NCI-H1105 treated with DMSO at 0.1 percent for 48 hours (cell line): Measurements from ENCODE around the gene KIF2A.
"Not testable (repeated sequence)": the region's sequence is repeated elsewhere in the genome, so short reads cannot be mapped to it uniquely, and the experiment has no call there.

Experiments
- DNase-seq: peaks from one replicate; lab custom pipeline; 2025; lab: John Stamatoyannopoulos, UW

KIF2A gene

DNA sequence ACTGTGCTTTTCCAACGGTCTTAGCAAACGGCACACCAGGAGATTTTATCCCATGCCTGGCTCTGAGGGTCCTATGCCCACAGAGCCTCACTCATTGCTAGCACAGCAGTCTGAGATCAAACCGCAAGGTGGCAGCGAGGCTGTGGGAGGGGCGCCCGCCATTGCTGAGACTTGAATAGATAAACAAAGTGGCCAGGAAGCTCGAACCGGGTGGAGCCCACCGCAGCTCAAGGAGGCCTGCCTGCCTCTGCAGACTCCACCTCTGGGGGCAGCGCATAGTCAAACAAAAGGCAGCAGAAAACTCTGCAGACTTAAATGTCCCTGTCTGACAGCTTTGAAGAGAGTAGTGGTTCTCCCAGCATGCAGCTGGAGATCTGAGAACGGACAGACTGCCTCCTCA, 14.2 kb upstream of the KIF2A start:
- not testable (repeated sequence) for DNase-seq

DNA sequence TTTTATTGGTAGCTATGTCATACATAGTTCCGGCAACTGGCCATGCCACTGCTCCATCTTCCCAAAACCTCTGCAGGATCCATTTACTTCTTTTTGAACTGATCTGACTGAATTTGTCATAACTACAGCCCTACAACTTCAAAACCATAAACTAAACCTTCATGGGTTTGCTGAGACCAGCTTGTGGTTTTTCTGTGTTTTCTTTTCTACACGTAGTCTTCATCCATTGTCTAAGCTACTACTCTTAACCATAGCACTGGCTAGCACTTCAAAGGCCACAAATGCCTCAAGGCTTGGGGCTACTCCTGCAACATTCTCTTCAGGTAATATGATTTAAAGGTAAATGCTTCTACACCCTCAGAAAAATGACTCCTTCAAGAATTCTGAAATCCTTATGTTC, 9.0 kb upstream of the KIF2A start:
- no peak for DNase-seq

DNA sequence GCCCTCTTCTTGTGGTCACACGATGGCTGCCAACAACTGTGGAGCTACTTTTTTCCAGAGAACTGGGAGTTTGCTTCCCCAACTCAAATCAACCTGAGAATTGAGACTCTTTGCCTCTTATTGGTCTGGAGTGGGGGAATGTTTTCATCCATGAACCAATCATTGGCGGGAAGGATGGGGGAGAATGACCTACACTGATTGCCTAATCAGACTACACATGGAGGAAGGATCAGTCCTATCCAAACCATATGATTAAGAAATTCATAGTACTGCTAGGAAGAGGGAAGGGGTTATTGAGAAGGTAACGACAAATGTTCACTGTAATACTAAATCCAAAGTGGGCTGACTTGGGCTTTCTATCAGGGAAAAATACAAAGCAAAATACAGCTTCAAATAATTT, 7.9 kb upstream of the KIF2A start:
- no peak for DNase-seq

DNA sequence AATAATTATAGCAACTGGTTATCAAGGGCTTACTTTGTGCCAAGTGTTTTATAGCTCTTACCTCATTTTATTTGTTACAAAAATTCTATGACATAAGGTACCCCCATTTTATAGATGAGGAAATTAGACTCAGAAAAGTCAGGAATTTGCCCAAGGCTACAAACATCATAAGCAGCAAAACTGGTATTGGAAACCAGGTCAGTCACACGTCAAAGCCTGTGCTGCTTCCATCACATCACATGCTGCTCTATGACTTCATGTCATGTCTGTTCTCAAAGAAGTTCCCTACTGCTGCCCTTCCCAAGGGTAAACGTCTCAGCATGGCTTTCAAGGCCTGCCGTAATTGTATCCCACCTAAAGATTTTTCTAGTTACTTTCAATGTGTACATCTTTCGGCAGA, 6.9 kb upstream of the KIF2A start:
- no peak for DNase-seq

DNA sequence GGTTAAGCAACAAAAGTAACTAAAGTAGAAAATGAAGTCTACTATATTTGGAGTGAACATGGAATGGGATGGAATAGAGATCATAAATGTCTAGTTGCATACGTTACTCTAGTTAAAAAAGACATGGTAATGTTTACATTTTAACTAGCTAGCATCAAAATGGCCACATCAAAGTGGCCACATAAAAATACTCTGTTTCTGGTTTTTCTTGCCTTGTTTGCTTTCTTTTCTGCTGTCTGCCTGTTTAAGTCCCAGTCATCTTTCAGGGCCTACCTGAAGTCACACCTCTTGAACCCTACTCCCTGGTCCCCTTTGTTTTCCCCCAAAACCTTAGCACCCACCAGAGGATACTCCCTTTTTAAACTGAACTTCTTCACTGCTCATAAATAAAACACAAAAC, 6.4 kb upstream of the KIF2A start:
- no peak for DNase-seq

DNA sequence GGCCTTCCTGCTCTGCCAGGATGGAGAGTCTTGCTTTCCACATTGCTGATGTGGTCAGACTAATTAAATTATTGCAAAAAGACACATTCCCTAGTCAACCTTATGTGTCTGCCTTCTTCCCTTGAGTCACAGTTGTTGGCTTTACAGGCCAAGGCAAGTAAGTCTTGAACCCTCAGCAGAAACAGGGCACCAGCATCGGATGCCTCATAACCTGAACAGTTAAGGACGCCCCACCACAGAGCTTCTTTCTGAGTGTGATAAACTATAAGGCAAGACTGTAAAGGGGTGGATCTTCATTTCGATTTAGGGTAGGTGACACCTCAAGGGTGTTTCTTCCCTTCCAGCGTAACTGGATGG, 670 bp upstream of the KIF2A start:
- no peak for DNase-seq

DNA sequence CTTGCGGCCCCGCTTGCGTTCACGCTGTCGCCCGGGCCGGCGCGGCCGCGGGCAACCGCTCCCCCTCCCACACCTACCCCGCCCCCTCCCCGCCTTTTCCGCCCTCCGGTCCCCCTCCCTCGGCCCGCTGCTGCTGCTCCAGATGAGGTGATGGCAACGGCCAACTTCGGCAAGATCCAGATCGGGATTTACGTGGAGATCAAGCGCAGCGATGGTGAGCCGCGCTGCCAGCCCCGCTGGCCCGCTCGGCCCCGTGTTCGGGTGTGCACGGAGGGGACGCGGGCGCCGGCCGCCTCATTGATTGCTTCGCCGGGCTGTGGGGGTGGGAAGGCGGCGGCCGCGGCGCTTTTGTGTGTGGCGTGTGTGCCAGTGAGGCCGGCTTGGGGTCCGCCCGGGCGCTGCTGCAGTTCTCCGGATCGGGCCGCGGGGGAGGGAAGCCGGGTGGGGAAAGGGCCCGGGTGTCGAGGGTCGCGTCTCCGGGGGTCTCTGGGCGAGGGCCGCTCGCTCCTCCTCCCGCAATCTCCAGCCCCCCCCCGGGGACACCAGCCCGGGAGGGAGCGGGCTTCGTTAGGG, 403 bp downstream of the KIF2A start:
- no peak for DNase-seq

DNA sequence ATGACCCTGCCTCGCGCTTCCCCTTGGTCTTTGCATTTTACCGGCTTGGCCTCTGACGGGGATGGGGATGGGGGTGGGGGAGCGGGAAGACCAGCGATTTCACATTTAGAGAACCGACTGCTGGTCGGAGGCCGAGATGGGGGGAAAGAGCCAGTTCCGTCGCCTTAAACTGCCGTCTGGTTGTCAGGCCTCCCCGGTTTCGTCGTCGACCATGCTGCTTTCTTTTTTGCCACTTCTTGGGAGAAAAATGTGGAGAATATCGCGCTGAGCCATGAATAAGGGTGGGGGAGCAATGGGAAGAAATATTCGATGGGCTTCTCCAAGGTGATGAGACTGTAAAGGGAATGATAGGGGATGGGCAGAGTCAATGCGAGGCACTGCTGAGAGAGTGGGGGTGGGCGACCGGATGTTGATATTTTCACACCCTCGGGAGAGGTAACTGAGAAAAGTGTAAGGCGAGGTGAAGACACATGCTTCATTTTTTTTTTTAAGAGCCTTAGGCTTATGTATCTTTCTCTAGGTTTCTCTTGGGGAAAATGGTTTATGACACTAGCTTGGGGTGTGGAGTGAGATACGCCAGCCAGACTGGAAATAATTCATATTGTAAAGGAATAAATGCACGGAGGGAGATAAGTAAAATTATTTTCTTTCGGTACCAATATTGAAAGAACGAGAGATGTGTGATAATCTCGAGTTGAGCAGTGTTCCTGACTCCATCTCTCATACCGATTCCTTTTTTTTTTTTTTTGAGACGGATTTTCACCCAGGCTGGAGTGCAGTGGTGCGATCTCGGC, 1.1 kb downstream of the KIF2A start:
- no peak for DNase-seq

DNA sequence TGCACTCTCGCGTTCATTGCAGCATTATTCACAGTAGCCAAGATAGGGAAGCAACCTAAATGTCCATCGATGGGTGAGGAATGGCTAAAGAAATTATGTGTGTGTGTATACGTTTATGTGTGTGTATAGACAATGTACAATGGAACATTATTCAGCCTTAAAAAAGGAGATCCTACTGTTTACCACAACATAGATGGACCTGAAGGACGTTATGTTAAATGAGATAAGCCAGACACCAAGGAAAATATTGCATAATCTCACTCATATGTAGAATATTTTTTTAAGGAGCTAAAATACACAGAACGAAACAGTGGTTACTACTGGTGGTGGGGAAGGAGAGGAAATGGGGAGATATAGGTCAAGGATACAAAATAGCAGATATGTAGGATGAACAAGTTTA, 2.4 kb downstream of the KIF2A start:
- no peak for DNase-seq

DNA sequence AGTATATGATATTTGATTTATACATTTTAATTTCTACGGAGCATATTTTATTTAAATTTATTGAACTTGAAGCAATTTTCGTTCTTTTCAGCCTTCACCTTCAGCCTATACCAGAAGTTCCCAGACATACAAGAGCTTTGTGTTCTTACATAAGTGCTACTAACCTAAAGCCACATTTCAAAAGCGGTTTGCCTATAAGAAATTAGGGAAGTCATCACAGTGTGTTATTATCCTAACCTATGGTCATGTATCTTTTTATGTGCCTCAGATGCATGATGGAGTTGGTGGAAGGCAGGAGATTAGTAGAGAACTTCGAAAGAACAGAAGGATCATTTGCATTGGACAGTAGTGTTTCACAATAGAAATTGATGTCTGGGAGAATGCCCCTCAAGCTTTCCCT, 3.1 kb downstream of the KIF2A start:
- DNase-seq: no peak

DNA sequence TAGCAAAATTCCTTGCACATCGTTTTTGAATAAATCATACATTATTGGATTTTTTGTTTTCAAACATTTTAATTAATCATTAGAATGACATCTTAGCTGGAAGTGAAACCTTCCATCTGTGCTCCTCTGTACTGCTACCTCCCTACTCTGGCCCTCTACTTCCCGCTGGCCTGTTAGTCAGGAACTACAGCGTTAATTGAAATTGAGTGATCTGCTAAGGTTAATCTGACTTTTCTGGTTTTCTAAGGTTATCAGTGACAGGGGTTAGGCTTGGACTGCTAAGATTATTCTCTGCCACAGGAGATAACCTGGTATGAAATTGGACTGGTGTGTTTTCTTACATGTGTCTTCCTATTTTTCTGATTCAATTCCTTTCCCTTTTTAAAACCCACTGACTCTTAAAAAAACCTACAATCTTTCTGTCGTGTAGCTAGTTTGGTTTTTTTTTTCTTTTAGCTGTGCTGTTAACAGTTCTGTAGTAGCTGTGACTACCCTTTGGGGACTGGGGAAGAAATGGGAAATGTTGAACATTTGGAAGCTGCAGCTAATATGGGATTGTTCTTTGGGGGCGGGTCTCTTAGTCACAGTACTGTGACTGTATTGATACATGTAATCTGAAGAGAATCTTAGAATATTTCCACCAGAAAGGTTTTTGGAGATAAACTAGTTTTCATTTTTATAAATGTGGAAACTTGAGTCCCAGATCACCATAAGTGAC, 4.6 kb downstream of the KIF2A start:
- no peak for DNase-seq

DNA sequence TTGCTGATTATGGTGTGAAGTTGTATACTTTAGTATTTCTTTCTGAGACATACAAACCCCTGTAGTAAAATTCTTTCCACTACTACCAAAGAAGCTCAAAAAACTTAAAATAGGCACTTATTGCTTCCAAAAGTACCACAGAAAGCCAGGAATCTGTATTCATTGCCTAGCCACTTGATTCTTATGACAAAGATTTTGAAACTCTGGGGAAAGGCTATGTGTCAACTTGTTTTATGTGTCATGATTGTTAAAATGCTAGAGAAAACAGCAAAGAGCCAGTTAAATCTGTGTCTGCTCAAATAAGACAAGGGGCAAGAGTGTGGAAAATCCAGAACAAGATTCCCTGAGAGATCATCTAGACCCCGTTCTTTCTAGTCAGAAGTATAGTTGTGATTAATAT, 6.0 kb downstream of the KIF2A start:
- no peak for DNase-seq

DNA sequence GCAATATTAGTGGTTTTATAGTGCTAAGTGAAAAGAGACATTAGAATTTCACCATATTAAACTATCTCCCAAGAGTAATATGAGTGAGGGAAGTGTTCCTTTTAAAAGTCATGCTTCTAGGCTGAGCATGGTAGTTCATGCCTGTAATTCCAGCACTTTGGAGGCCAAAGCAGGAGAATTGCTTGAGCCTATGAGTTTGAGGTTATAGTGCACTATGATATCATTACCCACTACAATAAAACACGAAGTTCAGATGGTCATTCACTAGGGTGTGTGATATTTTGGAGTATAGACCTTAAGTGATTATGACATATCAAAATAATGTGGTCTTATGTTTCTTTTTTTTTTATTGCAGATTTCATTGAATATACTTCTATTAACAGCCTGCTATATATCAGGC, 6.7 kb downstream of the KIF2A start:
- DNase-seq: no peak

DNA sequence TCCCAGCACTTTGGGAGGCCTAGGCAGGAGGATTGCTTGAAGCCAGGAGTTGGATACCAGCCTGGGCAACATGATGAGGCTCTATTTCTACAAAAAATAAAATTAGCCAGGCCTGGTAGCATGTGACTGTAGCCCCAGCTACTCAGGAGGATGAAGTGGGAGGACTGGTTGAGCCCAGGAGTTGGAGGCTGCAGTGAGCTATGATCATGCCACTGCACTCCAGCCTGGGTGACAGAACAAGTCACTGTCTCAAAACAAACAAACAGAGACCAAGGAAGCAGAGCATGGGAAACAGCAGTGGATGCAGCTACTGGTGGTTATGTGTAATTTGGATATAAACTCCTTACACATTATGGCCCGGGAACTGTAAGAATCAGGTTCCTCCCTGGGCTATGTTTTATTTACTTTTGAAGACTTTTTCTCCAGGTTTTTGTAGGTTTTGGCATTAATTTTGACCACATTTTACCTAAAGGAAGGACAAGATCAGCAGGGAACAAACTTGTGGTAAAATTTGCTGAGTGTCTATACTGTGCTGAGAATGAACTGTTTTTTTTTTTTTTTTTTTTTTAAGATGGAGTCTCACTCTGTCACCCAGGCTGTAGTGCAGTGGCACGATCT, 8.3 kb downstream of the KIF2A start:
- DNase-seq: no peak

DNA sequence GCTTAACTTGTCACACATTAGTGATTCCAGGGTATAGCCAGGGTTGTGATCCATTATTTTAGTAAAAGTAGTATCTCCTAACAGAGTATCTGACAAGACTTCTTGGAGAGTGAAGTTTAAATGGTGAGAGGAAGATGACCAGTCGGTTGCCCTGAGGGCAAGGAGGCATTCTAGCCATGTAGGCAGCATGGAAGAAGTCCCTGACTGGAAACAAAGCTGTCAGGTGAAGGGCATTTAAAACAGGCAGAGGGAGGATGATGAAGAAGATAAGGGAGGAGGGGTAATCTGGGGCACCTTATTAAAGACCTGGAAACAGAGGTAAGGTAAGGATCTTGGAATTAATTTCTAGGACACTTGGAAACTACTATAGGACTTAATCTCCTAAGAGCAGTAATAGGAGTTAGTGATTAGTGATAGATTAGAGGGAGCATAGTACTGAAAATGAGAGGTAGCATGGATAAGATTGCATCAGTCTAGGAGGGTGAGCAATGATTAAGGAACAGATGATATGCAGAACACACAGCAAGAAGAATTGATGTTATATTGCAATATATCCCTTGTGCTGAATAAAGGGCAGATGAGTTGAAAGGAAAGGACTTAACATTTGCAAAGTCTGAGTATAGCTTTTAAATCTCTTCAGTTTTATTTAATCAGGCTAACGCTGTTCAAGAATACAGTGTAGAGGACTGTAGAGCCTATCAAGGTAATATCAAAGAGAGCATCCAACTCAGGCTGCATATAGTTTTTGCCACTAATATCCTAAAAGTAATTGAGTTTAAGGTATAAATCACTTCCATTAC, 9.6 kb downstream of the KIF2A start:
- no peak for DNase-seq

DNA sequence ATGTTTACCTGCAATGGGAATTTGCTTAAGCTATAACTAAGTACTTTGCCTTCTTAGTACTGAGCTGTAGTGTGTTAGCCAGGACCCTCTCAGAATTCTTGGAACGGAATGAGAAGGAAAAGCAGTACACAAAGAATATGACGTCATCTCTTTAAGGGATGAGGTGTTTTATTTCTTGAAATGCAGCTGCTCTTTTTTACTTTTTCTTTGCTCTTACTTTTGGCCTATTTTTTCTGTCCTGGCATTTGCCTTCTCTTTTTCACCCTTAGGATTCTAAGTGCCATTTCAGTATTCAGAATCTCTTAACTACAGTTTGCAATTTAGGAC, 10.1 kb downstream of the KIF2A start:
- DNase-seq: no peak

DNA sequence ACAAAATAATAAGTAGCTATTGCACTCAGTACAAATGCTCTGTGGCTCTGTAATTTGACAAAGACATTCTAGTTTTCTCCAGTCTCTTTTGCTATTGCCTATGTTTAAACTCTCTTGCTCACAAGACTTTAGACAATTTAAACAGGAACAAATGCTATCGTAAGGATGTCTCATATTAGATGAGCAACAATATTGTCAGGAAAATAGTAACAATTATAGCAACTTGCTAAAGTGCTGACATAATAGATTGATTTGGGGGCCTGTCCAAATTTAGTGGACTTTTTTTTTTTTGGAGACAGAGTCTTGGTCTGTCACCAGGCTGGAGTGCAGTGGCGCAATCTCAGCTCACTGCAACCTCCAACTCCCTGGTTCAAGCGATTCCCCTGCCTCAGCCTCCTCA, 11.8 kb downstream of the KIF2A start:
- DNase-seq: no peak

DNA sequence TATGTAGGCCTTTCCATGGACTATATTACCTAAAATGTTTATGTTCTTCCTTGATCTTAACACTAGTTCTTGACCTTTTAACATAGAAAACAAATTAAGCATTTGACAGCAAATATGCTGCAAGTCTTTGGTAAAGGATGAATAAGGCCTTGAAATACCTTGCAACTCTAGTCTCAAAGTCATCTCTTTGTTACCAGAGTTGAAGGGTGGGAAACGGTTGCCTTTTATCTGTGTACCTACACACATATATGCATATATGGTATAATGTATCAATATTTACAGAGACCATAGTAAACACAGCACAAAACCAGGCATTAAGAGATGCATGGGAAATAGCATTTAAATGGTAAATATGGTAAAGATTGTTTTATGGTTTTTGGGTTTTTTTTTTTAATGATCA, 16.5 kb downstream of the KIF2A start:
- DNase-seq: no peak

DNA sequence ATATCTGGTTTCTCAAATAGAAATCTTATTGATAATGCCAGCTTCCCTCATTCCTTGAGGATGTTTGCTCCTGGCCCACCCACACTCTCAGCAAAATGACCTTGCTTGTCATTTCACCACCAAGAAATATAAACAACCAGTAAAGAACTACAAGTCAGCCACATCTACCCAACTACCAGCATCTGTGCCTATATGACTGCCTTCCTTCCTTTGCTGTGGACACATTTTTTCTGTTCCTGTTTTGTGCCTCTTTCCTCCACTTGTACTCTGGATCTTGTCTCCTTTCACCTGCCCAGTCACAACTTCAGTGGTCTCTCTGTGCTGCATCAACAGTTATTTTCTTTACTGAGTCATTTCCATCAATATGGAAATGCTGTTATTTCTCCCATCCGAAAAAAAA, 20.3 kb downstream of the KIF2A start:
- no peak for DNase-seq

DNA sequence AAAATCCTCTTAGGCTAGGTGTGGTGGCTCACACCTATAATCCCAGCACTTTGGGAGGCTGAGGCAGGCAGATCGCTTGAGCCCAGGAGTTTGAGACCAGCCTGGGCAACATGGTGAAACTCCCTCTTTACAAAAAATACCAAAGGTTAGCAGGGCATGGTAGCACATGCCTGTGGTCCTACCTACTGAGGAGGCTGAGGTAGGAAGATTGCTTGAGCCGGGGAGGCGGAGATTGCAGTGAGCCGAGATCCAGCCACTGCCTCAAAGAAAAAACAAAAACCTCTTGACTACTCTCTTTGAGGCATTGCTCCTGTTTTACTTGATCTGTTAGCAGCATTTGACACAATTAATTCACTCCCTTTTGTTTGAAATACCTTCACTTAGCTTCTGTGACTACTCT, 20.7 kb downstream of the KIF2A start:
- DNase-seq: no peak

DNA sequence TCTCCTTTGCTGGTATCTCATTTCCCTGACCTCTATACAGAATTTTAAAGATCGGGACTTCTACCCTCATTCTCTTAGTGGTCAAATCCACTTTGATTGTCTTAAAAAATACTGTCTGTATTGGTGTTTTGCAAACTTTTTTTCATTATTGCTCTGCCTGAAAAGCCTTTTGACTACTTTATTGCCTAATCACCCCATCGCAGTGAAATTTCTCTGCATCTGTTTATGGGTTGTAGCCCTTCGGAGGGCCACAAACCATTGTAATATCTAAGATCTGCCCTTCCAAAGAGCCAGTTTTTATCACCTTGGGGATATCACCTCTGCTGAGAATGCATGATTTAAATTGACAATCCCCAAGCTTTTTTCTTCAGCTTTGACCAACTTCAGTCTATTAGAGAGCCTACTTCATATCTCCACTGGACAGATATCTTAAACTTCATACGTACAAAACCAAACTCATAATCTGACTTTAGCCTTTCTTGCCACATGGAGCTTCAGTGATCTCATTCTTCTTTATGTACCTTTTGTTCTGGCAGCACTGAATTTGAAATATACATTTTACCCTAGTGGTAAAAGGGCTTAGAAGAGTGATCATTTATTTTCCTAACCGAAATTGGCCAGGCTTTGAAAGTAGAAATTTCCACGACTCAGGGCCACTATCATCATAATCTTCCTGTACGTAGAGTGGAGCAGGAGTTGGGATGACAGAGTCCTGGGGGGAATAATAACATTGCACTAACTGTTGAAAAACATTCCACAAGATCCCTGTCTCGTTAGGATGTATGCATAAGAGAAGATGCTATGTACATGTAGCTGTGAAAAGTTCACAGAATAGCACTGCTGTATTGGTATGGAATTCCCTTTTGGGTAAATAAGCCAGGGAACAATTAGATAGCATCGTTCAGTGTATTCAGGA, 21.4 kb downstream of the KIF2A start:
- no peak for DNase-seq
